ENCODE results near the gene GTF2H1.

The GTF2H1 gene

DNA sequence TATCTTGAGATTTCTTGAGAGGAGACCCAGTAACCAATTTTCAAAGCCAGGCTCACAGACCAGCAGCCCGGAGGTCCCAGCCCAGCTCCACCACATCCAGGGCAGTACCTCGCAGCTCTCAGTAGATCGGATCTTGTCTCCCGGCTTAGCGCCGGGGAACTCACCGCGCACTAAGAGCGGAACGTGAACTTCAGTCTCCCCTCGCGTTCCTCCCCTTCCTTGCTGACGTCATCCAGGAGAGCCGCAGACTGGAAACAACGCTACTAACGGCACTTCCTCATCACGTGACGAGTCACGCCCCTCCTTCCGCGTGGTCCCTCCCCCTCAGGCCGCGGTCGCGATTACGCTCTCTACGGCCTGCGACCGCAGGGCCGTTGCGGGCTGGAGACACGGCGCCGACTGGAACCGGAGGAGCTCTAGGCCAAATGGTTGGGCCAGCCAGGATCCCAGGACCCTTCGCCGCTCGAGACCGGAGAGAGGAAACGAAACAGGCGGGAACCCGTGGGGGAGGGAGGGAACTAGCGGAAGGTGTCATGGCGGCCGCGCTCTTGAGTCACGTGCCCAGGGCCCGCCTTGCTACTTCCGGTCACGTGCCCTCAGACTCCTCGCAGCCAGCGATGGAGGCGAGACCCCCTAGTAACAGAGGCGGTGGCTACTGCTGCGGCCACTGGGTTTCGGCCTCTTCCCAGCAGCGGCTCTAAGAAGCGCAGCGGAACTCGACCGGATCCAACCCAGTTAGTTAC, at the start of gene GTF2H1, which contains the start of gene HPS5:
GTF2H1 (plus strand) TSS at position 599 of the 743 bp plus-strand sequence. CDS start 10,508 bp downstream, outside the sequence.
HPS5 (minus strand) TSS at position 172 of the 743 bp plus-strand sequence. CDS start 4,282 bp downstream, outside the sequence.
- DNase-seq = peak; percentile 94

DNA sequence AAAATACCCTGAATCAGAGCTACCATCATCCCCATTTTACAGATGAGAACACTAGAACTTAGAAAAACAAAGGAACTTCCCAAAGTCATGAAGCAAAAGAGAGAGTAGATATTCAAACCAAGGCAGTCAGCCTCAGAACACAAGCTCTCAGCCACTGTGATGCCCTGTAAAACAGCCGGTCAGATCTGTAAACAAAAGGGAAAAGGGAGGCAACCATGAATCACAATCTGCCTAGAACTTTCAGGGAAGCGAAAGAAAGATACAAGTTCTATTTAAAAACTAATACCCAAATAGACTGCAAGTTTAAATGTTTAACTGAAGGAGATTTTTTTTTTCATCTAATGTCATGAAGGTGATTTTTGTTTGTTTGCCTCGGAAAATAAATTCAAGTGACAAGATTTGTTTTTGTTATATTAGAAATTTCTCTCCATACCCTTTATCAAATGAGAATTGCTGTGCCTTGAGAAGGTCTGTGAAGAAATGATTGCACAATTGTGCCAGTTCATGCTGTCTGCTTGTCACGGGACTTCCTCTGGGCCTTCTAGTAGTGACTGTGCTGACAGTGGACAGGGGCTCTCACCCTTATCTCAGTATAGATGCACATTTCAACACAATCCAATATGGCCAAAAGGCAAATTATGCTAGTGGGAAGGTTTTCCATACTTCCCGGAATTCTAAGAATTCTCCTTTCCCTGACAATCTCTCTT, 44.6 kb upstream of the GTF2H1 start:
- no peak for DNase-seq

DNA sequence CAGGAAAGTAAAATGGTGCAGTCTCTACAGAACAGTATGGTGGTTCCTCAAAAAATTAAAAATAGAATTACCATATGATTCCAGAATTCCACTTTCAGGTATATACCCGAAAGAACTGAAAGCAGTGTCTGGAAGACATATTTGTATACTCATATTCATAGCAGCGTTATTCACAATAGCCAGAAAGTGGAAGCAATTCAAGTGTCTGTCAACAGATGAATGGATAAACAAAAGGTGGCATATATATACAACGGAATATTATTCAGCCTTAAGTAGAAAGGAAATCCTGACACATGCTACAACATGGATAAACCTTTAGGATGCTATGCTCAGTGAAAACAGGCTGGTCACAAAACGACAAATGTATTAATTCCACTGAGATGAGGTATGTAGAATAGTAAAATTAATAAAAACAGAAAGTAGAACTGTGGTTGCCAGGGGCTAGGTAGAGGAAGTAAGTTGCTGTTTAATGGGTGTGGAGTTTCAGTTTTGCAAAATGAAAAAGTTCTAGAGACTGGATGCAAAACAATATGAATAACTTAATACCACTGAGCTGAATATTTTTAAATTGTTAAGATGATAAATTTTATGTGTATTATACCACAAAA, 41.8 kb upstream of the GTF2H1 start:
- no peak for DNase-seq

DNA sequence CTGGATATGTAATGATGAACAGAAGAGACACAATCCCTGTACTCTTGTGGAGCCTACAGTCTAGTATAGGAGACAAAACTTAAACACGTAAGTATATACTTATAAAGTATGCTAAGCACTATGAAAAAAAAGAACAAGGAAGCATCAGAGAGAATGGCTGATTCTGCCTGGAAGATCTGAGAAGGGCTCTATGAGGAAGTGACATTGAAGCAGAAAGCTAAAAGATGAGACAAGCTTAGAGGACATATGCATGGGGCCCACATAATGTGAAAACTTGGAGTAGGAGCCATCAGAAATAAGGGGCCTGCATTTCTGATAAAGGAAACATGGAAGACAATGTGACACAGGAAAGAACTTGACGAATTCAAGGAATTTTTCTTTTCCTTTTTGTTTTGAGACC, 39.7 kb upstream of the GTF2H1 start:
- no peak for DNase-seq

DNA sequence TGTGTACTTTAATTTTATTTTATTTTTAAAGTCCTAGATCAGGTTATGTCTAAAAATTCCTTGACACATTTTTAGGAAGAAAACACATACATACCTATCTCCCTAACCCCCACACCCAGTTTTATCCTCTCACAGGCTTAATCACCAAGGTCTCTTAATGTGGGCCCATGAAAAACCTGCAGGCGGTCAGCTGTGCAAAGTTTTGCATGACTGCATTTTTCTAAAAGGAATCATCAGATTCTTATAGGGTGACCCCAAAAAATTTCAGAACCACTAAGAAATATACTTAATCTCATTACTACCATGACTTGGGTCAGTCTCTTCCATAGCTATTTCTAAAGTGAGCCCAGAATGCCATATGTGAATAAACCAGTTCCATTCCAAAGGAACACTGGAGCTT, 36.5 kb upstream of the GTF2H1 start:
- DNase-seq = no peak

DNA sequence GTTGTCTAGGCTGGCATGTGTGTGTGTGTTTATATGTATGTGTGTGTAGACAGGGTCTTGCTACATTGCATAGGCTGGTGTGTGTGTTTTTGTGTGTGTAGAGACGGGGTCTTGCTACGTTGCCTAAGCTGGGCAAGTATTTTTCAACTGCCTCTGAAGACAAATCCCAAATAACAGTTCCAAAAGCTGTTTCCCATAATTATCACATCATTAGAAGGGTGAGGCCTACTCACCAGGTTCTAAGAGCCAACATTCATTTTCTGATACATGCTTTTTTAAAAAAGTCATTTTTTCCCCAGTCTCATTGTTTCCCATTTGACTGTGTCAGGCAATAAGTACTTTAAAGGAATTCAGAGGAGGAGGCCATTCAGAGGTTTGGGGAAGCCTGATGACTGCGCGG, 33.5 kb upstream of the GTF2H1 start:
- no peak for DNase-seq

DNA sequence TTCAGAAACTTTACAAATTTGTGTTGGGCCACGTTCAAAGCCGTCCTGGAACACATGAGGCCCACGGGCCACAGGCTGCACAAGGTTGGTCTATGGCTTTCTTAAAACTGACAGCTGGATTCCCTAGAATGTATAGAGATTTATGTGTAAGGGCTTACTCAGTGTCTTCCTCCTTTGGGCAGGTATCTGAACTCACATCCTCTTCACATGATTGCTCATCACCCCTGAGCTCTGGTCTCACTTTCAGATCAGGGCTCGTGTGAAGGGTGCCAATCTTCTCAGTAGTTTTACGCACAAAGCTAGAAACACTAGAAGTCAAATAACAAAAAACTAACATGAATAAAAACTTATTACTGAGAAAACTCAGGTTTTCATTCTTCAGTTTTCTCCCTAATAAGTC, 27.5 kb upstream of the GTF2H1 start:
- no peak for DNase-seq

DNA sequence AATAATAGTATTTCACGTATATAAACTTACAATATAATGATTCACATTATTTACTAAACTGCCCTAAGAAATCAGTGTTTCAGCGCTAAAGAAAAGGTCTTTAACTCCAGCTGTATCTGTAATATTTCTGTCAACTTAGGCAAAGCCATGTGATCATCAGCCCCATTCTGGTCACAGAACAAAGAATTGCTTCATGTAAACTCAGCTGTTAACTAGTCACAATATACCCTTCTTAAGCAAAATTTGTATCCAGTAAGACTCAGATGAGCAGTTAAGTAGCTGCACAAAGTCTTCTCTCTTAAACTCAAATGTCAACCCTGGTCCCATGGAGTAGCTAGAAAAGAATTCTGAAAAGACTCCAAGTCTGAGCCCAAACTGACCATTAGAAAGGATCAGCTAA, 27.1 kb upstream of the GTF2H1 start:
- DNase-seq = no peak

DNA sequence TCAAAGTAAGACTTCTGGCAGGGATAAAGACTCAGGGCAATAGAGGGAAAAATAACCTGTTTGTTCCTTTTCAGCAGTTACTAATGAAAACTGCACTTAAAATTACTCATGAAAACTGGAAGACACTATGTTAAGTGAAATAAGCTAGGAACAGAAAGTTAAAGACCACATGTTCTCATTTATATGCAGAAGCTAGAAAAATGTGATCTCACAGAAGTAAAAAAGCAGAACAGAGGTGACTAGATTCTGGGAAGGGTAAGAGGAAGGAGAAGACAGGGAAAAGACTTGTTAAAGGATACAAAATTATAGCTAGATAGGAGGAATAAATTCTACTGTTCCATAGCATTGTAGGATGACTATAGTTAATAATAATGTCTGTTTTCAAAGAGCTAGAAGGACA, 22.6 kb upstream of the GTF2H1 start:
- DNase-seq = no peak

DNA sequence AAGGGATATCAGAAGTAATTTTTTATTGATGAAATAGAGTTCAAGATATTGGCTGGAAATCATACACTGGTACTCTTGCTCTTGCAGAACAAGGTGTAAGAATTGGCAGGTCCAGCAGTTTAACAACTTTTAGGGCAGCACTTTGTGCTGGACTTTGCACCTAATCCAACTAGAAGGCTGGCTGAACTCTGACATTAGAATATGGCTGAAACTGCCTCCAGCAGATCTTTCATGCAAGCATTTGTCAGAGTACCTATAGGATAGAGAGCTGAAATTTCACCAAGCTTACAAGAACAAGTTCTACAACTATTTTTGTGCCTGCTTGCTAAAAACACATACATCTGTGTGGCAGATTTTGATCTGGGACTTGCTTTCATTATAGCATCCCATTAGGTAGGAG, 17.6 kb upstream of the GTF2H1 start:
- DNase-seq = no peak

DNA sequence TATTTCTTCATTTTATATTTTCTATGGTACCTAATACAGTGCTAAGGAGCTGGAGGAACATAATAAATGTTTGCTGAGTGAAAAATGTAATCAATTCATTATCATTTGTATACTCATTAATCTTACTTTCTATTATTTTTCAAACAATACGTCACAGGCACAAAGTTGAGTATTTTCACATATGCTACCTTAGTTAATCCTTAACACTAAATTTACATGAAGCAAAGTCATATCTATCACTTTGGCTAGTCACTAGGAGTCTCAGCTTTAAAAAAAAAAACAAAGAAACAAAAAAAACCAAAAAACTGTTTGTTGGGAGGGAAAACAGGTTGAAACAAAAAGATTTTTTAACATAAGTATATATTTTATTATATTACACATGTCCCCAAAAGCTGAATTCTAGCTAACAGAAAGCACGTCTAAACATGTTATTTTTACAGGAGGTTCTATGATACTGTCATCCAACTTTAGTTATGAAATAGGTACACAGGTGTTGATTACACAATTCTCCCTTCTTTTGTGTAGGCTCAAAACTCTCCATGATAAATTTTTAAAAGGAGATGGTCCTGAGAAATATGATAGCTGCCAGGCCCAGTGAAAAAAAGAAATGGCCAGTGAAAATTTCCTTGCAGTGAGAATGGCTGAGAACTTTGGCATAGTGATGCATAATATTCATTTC, 14.8 kb upstream of the GTF2H1 start:
- DNase-seq = no peak

DNA sequence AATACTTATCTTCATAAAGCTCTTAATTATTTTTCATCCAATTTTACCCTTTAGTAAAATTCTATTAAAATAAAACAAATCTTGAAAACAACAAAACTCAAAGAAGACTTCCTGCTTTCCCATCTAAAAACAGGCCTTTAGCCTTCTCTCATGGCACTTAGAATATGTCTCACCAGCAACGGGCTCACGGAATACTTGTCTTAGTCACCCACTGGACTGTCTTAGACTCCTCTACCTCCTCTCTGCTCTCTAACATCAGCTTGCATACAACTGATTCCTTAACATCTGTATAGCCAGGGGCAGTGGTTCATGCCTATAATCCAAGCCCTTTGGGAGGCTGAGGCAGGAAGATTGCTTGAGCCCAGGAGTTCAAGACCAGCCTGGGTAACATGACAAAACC, 14.1 kb upstream of the GTF2H1 start:
- no peak for DNase-seq

DNA sequence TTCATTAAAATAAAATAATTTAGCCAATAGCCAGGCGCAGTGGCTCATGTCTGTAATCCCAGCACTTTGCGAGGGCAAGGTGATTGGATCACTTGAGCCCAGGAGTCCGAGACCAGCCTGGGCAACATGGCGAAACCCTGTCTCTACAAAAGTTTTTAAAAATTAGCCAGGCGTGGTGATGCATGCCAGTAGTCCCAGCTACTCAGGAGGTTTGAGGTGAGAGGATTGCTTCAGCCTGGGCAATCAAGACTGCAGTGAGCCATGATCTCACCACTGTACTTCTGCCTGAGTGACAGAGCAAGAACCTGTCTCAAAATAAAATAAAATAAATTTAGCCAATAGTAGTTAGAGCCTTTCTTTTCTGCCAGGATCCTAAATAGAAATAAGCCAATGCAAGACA, 12.7 kb upstream of the GTF2H1 start:
- DNase-seq = no peak

DNA sequence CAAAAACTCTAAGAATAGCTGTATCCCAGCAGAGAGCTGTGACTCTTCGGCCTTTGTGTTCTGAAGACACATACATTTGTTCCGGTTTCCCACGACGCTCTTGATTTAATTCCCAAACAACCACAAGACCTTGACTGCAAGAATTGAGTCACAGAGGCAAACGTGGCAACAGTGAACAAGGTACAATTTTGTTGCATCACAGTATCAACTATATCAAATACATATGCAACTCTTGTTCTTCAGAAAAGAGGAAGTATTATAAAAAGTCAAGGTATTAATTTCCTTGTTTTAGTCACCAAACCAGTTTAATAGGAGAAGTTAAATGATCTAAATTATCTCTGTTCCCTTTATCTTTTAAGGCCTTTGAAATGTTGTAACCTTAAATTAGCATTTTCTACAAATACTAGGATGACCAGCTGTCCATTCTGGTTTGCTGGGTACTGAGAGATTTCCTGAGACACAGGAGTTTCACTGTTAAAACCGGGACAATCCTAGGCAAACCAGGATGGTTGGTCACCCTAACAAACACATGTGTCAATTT, 11.5 kb upstream of the GTF2H1 start:
- no peak for DNase-seq

DNA sequence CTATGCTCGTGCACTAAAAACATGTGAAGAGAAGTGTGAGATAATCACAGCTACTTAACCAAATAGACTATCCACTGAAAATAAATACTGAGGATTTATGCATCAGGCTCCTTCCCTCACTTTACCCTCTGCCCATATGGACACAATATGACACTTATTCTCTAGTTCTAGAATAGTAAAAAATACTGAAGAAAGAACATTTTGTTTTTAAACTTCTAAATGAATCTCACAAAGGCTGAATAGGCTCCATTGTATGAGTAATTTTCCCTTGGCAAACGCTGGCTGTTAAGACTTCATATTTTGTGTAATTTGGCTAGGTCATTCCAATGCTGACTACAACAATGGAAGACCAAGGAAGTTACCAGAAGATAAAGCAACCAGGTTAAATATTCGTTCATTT, 10.4 kb upstream of the GTF2H1 start:
- no peak for DNase-seq

DNA sequence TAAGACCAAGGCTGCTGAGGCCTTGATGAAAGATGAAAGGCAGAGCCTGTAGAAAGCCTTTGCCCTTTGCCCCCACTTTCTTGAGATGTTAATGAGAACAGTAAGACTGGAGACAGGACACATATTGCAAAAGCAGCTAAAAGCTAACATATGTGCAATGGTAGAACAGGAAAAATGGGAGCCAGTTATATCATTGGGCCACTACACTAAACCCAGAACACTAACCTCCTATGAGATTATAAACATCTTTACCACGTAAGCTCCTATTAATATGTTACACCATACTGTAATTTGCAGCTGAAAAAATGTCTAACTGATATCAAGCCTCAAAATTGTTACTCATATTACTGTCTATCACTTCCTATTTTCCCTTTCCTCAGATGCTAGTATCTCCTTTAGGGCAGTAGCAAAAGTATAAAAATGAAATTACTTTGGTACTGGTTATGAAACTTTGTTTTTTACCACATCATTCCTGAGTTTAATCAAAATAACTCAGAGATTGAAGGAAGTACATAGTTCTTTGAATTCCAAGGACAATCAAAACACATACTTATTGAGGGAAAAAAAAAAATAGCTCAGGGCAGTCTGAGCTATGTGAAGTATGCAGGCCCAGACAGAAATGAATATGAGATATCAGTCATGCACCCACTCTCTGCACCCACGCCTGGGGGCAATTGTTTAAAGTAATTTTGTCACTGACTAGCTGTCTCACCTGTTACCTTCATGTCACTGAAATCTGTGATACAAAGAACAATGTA, 9.5 kb upstream of the GTF2H1 start:
- DNase-seq = no peak

DNA sequence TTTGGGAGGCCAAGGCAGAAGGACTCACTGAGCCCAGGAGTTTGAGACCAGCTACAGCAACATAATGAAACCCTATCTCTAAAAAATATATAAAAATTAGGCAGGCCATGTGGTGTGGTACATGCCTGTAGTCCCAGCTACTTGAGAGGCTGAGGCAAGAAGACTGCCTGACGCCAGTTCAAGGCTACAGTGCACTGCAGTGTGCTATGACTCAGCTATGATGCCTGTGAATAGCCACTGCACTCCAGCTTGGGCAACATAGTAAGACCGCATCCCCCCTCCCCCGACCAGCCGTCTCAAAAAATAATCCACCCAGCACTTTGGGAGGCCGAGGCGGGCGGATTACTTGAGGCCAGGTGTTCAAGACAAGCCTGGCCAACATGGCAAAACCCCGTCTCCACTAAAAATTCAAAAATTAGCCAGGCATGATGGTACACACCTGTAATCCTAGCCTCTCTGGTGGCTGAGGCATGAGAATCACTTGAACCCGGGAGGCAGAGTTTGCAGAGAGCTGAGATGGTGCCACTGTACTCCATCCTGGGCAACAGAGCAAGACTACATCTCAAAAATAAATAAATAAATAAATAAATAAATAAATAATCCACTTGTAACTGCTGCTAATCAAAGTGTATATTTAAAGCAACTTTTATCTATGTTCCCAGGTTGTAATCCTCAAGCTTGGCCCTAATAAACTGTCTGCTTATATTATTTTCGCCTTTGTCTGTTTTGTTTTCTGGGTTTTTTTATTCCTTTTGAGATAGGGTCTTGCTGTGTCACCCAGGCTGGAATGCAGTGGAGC, 8.2 kb upstream of the GTF2H1 start:
- no peak for DNase-seq

DNA sequence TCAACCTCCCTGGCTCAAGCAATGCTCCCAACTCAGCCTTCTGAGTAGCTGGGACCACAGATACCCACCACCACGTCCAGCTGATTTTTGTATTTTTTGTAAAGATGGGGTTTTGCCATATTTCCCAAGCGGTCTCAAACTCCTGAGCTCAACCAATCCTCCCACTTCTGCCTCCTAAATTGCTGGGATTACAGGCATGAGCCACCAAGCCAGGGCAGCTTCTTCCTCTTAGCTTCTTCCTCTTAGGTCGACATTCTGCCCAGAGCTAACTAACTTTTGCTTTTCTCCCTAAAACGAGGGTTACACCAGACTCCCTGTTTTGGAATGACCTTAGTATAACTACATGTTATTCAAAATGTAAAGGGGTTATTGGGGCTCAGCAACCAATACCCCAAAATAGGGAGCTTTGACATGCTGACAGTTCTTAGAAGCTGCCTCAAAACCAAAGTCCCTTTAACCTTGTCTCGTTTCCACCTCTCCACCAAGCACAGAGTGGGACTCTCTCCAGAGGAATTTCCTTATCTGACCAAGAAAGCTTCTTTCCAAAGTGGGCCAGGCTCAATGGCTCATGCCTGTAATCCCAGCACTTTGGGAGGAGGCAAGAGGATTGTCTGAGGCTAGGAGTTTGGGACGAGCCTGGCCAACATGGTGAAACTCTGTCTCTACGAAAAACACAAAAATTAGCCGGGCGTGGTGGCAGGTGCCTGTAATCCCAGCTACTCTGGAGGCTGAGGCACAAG, 7.4 kb upstream of the GTF2H1 start:
- no peak for DNase-seq

DNA sequence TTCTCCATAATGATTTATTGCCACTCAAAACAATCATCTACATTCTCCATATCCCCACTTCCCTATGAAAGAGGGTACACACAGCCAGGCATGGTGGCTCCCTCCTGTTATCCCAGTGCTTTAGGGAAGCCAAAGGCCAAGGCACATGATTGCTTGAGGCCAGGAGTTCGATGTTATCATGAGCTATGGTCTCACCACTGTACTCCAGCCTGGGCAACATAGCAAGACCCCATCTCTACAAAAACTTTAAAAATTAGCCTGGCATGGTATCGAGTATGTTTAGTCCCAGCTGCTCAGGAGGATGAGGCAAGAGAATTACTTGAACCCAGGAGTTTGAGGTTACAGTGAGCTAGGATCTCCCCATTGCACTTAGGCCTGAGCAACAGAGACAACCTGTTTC, 6.5 kb upstream of the GTF2H1 start:
- DNase-seq = no peak

DNA sequence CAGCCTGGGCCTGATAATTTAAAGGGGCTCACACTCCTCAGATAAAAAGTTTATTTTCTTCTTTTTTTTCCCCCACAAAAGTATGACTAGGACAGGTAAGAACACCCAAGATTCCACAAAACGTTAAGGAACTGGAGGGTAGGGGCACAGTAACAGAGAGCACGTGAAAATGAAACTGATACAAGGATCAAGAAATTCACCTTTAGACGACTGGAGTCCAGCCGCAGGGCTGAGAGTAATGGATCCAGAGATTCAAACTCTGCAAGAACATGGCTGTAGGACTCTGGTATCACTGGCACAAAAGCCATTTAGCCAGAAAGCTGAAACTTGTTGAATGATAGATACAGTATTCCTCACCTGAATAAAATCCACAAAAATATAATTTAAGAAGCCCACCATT, 4.8 kb upstream of the GTF2H1 start:
- no peak for DNase-seq

DNA sequence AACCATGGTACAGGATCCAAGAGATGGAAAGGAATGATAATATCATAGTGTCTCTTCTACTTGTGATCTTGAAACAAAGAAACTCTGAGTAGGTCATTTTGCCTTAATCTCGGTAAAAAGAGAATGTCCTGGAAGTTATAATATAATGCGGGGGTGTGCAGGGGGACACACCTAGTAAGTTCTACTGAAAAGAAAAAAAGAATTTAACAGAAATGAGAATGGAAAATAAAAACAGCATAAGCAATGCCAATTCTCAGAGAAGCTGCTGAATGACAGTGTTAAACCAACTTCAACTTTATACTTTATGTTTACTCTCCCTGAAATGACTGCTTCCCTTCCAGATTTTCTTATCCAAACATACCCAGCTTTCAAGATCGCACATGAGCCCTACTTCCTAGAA, 2.5 kb upstream of the GTF2H1 start:
- DNase-seq = no peak

Data from stimulated activated naive CD4-positive, alpha-beta T cell treated with Interleukin-2 at 50 U/mL for 16 hours (primary cell).